Mesothelial cell of epicardium (in vitro differentiated cells): ENCODE measurements around the gene DYNC2H1. TPM values are rescaled to one million over a fixed set of nuclear protein-coding genes. Genes with fewer than 3 reads are reported as not detected.

Experiments used
- DNase-seq, 2 experiments: peaks; one replicate each; pipeline ENCODE4 v3.0.0; 2021; ENCODE audit warnings: low spot score in 2 of 2; ENCODE audit not compliant: unreplicated experiment in 2 of 2
- H3K27ac Mint-ChIP-seq: 2 replicates; pipeline ENCODE4 v1.8.0; 2021; ENCODE audit warnings: mixed read lengths
- H3K27me3 Mint-ChIP-seq: 2 replicates; pipeline ENCODE4 v1.8.0; 2021; ENCODE audit warnings: low read depth, mixed read lengths
- H3K36me3 Mint-ChIP-seq: 2 replicates; pipeline ENCODE4 v1.8.0; 2021; ENCODE audit warnings: mixed read lengths
- H3K4me1 Mint-ChIP-seq: 2 replicates; pipeline ENCODE4 v1.8.0; 2021; ENCODE audit warnings: mixed read lengths
- H3K4me3 Mint-ChIP-seq: 2 replicates; pipeline ENCODE4 v1.8.0; 2021; ENCODE audit warnings: mild to moderate bottlenecking, moderate library complexity, mixed read lengths
- H3K9me3 Mint-ChIP-seq: 2 replicates; pipeline ENCODE4 v1.8.0; 2021; ENCODE audit warnings: mixed read lengths
- CTCF ChIP-seq: fragments of 200-600 bp; sonication (generic); IDR thresholded peaks from one replicate; pipeline ENCODE4 v1.5.0; 2021; ENCODE audit warnings: antibody characterized with exemption; ENCODE audit not compliant: unreplicated experiment
- total RNA-seq: library from RNA; stranded (reverse); gene quantifications from 3 replicates; pipeline ENCODE4 v1.2.1, GENCODE V29; 2021

The DYNC2H1 gene
- total RNA-seq, 1 donor from 2014 or later, result 18.0 TPM

GRCh38 chr11:103070142-103070541 is 39.1 kb upstream of the DYNC2H1 start:
- H3K9me3 Mint-ChIP-seq, result peaks cover 8% of the 10 kb centered on the region
- no peak for DNase-seq
- H3K4me1 Mint-ChIP-seq, result no peaks in the 10 kb centered on the region
- H3K4me3 Mint-ChIP-seq, result no peak overlapping the region
- no peak for TF ChIP-seq CTCF
- no peaks in the 10 kb centered on the region for H3K27me3 Mint-ChIP-seq
- H3K36me3 Mint-ChIP-seq, result peaks cover 55% of the 10 kb centered on the region
- no peak overlapping the region for H3K27ac Mint-ChIP-seq

DNA sequence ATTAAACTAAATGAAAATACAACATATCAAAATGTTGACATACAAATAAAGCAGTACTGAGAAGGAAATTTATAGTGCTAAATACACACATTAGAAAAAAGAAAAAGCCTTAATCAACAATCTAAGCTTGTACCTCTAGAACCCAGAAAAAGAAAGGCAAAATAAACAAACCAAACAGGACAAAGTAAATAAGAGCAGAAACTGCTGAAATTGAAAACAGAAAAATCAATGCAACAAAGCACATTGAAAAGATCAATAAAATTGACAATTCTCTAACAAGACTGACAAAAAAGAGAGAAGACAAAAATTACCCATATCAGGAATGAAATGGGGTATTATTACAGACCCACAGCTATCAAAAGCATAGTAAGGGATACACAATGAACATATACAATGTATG is 38.2 kb upstream of the DYNC2H1 start:
- no peaks in the 10 kb centered on the region for H3K27me3 Mint-ChIP-seq
- H3K9me3 Mint-ChIP-seq, result peaks cover 8% of the 10 kb centered on the region
- no peak for TF ChIP-seq CTCF
- DNase-seq, result no peak
- no peak overlapping the region for H3K4me3 Mint-ChIP-seq
- H3K27ac Mint-ChIP-seq, result no peak overlapping the region
- no peaks in the 10 kb centered on the region for H3K4me1 Mint-ChIP-seq
- H3K36me3 Mint-ChIP-seq, result peaks cover 57% of the 10 kb centered on the region

DNA sequence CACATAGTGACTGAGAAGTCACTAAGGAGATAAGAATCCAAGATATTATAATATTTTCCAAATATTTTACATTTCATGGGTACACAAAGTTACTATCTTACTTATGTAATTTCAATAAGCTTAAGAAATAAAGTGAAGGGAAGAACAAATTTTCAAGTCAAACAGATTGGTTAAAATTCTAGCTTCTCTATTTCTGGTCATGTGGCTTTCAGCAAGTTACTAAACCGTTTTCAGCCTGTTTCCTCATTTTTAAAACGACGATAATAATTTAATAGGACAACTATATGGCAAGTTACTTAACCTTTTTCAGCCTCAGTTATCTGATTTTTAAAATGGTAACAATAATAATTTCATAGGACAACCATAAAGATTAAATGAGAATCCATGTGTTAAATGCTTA is 32.9 kb upstream of the DYNC2H1 start:
- Mint-ChIP-seq H3K4me3 (no peak overlapping the region), H3K27ac (no peak overlapping the region), H3K36me3 (peaks cover 57% of the 10 kb centered on the region), H3K9me3 (no peaks in the 10 kb centered on the region), H3K4me1 (no peaks in the 10 kb centered on the region), H3K27me3 (no peaks in the 10 kb centered on the region)
- DNase-seq, result no peak
- no peak for TF ChIP-seq CTCF

DNA sequence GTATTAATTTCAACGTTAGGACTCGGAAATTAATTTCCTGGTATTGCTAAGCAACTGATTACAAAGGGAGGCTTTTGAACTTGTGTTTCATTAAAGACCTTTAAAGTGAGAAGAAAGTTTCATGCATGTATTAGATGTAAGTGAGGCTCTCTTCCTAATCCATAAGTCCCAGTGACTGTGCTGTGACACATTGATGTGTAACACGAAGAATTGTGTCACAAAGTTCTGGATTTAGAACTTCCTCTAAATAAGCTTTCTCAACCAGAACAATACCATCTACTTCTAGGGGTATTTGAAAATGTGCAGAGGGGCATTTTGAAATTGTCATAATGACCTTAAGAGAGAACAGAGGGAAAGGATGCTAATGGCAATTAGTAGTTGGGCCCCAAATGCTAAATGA is 31.7 kb upstream of the DYNC2H1 start:
- Mint-ChIP-seq H3K4me3 (no peak overlapping the region), H3K36me3 (peaks cover 53% of the 10 kb centered on the region), H3K4me1 (no peaks in the 10 kb centered on the region), H3K27me3 (no peaks in the 10 kb centered on the region), H3K27ac (no peak overlapping the region), H3K9me3 (no peaks in the 10 kb centered on the region)
- no peak for TF ChIP-seq CTCF
- no peak for DNase-seq

DNA sequence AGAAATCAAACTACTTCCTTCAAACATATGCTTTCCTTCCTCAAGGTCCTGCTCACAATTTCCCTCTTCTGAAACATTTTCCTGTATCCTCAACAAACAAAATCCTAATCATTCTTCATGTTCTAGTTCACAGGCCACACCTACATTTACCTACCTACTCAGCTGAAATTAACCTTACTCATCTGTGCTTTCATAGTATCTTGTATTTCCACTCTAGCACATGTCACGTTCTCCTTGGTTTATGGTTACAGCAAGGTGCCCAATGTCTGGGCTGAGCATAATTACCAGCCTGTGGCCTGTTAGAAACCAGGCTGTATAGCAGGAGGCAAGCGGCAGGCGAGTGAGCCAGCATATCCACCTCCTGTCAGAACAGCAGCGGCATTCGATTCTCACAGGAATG is 30.5 kb upstream of the DYNC2H1 start:
- H3K4me3 Mint-ChIP-seq, result no peak overlapping the region
- H3K4me1 Mint-ChIP-seq, result no peaks in the 10 kb centered on the region
- H3K9me3 Mint-ChIP-seq, result no peaks in the 10 kb centered on the region
- peaks cover 48% of the 10 kb centered on the region for H3K36me3 Mint-ChIP-seq
- H3K27ac Mint-ChIP-seq, result no peak overlapping the region
- no peak for TF ChIP-seq CTCF
- DNase-seq, result no peak
- H3K27me3 Mint-ChIP-seq, result no peaks in the 10 kb centered on the region

DNA sequence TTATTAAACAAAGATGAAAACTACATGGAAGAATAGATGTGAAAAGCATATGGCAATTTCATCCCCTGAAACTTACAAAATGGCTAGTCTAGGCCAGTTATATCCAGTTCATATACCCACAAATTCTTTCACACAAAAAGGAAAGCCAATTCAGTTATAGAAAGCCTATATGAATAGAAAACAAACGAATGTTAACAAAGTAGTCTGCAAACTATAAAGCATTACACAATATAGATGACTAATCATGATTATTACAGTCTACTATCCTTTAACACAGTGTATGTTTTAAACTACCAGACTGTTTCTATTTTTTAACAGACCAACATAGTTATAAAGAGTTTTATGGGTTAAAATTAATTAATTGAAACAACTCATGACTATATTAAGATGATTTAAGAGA is 29.4 kb upstream of the DYNC2H1 start:
- DNase-seq, result no peak
- Mint-ChIP-seq H3K36me3 (peaks cover 36% of the 10 kb centered on the region), H3K9me3 (no peaks in the 10 kb centered on the region), H3K27ac (no peak overlapping the region), H3K4me1 (no peaks in the 10 kb centered on the region), H3K27me3 (no peaks in the 10 kb centered on the region), H3K4me3 (no peak overlapping the region)
- TF ChIP-seq CTCF, result no peak
